HG03064 (cell line): ENCODE data around the gene PTPRM.

ENCODE experiments used
- ATAC-seq: cut with Tn5 transposase; IDR thresholded peaks from one replicate; pipeline ENCODE4 v1.9.1; 2021; ENCODE audit warnings: low read depth; ENCODE audit not compliant: unreplicated experiment

Gene PTPRM

DNA sequence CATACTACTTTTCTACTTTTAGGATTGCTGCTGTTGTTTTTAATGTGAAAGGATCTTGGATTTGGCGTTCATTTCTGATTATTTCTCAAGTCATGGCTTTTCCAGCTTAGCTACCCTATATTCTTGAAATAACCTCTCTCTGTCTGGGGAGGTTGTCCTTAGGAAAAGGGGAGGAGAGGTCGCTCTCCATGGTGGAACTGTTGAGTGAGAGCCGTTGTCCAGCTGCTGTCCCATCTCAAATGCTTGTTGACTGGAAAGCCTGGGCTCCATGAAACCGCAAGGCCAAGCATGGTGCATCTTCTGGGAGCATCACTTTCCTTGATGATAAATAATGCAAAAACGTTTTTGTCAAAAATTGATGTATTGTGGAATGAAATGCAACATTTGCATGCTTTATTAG lies 563.0 kb downstream of the PTPRM start:
- ATAC-seq: no peak

GRCh38 chr18:8133032-8133431 lies 565.9 kb downstream of the PTPRM start:
- no peak for ATAC-seq

GRCh38 chr18:8133888-8134287 lies 566.8 kb downstream of the PTPRM start:
- ATAC-seq: no peak

- ATAC-seq: no peak
Observed at GRCh38 chr18:8139127-8139527, 572.0 kb downstream of the PTPRM start.

DNA sequence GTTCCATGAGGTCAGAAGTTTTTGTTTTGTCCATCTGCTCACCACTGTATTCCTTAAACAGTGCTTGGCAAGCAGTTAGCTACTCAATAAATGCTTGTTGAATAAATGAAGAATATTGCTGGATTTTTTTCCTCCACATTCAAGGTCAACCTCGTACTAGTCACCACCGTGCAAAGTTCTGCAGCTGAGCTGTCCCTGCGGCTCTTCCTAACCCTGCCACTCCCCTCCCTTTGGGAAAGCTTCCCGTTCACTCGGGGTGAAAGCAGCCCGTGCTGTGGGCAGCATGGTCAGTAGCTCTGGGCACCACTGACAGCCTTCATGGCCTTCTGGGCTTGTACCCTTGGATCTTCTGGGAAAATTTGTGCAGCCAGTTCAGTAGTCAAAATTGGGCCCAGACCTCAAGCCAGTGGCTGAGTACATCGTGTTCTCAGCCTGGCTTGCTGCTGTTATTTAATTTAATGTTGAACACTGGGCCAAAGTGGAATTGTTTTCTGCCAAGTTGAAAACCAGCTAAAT lies 572.8 kb downstream of the PTPRM start:
- no peak for ATAC-seq

- ATAC-seq: no peak
Observed at GRCh38 chr18:8140841-8141501, 573.9 kb downstream of the PTPRM start.

DNA sequence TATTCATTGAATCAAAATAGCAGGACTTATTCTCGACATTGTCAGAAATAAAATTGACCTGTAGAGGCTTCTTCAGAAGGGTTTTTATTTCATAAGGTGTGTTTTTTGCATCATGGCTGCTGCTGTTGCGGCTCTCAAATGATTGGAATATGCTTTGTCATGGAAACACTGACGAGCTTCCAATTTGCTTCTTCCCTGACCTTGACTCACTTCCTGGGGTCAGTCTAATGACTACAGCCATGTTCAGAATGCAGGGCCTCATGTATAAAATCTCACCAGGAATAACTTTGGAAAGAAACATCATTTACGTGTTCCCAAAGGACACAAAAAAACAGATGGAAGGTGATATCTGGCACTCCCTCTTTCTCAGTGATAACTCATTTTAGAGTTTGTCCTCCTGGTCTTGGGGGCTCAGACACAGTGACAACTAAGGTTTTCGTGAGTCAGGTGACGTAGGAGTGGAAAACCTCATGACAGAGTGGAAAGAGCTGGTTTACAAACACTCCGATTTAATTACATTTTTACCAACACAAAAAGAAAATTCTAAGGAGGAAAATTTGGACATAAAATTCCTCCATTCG lies 575.1 kb downstream of the PTPRM start:
- ATAC-seq: no peak

DNA sequence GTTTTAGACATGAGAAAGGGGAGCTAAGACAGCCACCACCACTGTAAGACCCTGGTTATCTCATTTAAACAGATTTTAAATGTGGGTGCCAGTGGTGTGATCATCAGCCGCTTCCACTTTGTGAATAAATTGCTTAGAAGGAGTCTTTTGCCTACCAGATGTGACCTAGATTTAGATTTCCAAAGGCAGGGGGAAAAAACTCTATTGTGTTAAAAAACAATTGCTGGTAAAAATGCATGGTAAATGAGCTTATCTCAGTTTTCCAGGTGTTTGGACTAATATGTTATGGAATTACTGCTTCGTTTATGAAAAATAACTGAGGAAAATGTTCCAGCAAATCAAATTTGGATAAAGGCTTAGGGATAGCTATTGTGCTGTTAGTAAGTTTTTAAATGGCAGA lies 575.8 kb downstream of the PTPRM start:
- ATAC-seq: no peak

- ATAC-seq: no peak
Observed at GRCh38 chr18:8151181-8151580, 584.1 kb downstream of the PTPRM start.

DNA sequence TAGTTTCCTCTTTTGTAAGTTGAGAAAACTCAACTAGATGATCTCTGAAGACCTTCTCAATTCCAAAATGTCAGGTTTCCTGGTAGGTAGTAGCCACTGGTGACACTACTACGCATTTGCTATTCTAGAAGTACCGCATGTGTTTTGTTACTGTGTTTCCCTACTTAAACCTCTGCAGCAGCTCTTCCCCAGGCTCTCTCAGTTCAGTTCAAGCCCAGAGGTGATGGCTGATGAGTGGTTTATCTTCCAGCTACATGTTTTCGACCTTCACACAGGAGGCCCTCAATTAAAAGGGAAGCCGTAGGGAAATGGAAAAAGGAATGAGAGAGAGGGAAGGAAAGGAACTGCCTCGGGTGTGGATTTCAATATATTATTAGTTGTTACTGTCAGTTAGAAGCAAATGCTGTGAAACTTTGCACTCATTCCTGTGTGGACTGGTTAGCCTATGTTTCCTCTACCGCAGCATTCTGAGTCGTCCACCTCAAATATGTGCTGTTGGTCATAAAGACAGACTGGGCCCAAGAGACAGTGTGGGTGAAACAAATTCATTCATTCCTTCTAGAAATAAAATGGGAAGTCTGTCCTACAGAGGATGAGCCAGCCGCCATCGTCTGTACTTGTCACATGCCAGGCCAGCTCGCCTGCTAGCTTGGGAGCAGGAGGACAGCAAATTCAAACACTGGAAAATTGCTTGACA lies 586.9 kb downstream of the PTPRM start:
- ATAC-seq: no peak

DNA sequence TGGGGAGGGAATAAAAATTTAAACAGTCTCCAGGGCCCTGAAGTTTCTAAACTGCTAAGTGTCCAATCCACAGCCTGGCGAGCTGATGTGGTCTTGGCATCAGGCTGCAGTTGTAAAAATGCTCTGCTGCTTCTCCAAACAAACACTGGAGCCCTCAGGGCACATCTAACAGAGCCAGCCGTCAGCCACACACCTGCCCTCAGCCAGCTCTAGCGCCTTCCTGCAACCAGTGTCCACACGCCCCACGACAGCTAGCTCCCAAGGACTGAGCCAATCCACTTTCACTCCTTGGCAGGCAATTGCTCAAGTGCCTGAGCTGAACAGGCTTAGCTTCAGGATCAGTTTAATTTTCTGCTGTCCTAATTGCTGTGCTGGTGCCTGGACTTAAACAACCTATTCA lies 595.7 kb downstream of the PTPRM start:
- ATAC-seq: no peak

DNA sequence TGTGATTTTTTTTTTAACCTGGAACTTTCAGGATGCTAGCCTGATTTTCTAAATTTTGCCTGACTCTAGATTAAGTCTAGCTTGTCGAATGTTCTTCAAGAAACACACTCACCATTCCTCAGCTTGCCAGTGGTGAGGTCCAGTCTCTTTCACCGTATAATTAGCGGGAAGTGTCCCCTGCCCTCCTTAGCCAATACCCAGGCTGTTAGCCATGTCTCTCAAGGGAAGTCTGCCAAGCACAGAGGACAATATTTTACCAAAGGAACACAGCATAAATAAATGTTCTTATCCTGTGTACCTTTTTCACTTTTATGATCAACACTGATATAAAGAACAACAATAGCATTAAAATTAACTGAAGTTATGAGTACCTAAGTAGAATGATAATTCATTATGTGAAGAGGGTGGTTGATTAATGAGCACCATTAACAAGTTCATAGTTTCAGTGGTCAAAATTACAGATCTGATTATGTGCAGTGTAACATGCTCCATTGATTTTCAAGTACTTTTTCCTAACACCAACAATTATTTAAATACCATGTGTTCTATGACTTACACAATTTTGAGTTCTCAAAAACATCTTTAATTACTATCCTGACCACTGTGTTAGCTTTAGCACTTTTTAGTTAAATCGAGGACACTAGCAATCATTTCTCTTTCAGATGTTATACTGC lies 596.3 kb downstream of the PTPRM start:
- no peak for ATAC-seq

DNA sequence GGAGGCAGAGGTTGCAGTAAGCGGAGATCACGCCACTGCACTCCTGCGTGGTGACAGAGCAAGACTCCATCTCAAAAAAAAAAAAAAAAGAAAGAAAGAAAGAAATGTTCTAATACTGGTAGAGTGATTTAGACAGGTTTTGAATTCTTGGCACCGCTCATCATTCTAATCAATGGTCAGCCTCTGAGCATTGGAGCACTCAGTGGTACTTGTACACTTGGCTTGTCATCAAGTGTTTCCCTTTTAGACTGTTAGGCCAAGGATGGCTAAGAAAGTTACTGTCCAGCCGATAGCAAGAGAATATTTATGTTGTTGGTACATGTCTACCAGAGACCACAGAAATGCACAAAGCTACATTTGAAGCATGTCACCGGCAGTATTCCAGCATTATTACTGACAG lies 598.0 kb downstream of the PTPRM start:
- ATAC-seq: no peak

DNA sequence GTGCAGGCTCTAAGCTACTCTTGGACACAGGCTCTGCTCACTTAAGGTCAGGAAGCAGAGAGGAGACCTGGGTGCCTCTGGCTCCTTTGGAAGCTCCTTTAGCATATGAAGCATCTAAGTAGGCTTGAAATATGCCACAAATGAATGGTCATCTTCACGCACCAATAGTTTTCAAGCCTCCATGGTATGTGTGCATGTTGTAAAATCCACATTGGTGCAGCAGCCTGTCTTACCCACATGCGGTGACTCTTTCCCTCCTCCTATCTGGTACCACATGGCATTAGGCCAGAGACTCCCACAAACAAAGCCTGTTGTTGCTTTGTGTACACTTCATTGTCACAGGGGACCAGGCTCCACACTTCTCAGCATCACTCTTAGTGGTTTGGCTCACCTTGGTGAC lies 599.9 kb downstream of the PTPRM start:
- ATAC-seq: no peak

DNA sequence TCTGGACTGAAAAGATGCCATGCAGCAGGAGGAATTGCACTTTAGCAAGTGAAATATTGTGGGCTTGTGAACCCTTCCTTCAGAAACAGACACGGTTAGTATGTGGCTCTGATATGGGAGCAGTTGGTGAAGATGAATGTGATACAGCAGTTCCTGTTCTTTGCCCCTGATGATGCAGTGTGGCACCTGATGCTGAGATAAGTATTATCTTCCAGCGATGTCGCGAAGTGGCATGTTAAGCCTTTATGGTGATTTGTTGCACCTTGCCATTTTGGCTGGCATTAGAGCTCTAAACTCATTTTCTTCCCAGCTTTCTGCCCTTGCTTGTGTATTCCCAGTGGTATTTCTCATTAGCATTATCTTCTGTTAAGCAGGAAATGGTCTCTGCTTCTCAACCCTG lies 600.6 kb downstream of the PTPRM start:
- ATAC-seq: no peak

DNA sequence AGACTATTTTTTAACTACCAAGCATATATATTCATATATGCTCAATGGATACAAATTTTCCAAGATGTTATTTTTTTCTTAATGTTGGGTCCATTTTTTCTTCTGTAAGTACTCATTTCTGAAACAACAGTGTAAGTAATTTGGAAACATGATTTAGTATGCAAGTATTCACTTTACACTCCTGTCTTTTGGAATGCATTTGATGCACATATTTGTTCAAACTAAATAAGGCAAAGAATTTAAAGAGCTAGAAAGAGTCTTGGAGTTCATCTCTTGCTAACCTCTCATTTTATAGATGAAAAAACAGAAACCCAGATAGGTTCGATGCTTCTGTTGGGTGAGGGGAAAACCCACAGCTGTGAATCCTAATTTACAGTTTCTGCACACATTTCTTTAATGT lies 602.6 kb downstream of the PTPRM start:
- ATAC-seq: no peak

GRCh38 chr18:8174771-8175170 lies 607.7 kb downstream of the PTPRM start:
- no peak for ATAC-seq

GRCh38 chr18:8175501-8176061 lies 608.5 kb downstream of the PTPRM start:
- ATAC-seq: no peak

DNA sequence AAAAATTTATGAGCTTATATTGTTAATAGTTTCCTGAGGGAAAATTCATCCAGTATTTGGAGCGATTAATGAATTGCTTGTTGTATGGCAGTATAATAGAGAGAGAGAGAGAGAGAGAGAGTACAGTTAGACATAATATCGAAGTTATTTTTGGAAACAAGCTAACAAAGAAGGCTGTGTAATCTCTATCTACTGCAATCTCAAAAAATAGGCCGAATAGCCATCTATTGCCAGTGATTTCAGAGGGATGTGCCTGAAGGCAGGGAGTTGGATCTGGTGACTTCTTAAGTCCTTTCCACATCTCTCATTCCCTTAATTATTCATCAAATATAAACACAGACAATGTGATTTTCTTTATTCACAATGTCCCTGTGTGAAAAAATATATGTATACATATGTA lies 609.0 kb downstream of the PTPRM start:
- ATAC-seq: no peak

GRCh38 chr18:8176554-8176953 lies 609.4 kb downstream of the PTPRM start:
- ATAC-seq: no peak
